HCT116 (cell line): ENCODE data around the gene CKM. TPM values are rescaled to one million over a fixed set of nuclear protein-coding genes. Genes with fewer than 3 reads are reported as not detected.

Experiments used
- ATAC-seq: fragments of 200-7000 bp; cut with Tn5 transposase; 2 replicates; pipeline ENCODE4 v1.9.1; 2020; ENCODE audit warnings: mild to moderate bottlenecking, moderate library complexity
- BruUV-seq: library from RNA; stranded (reverse); fragments of 400-500 nt; replicated peaks from 2 replicates; lab custom pipeline; 2021; lab: Mats Ljungman, UMichigan
- CTCF ChIA-PET: fragments of 300-600 bp; sonication (Branson Sonifier 250); formaldehyde crosslinking; loops from one replicate; lab custom pipeline; 2021; ENCODE audit warnings: antibody characterized with exemption; lab: Charles Lee
- POLR2A ChIA-PET: fragments of 300-600, 350-600 bp; sonication (Branson Sonifier 250); formaldehyde crosslinking; loops from one replicate; lab custom pipeline; 2021; ENCODE audit warnings: antibody characterized with exemption; lab: Charles Lee
- RAD21 ChIA-PET, 2 experiments: fragments of 300-600 bp; sonication (Branson Sonifier 250); formaldehyde crosslinking; loops; one replicate each; lab custom pipeline; 2023; ENCODE audit warnings: low total read pairs in 2 of 2; ENCODE audit not compliant: uncharacterized antibody in 2 of 2, unreplicated experiment in 2 of 2, low non-redundant PET in 1 of 2; lab: Charles Lee
- DNase-seq: peaks from one replicate; pipeline ENCODE4 v3.0.0-alpha.2; 2010; ENCODE audit warnings: low read depth, low spot score
- H2AFZ ChIP-seq: fragments of 200-600 bp; shearing (Covaris generic), sonication (generic); 2 replicates; pipeline ENCODE4 v1.6.1; 2017; ENCODE audit warnings: low read depth, mixed run types, mixed read lengths, antibody characterized with exemption, low read length; ENCODE audit not compliant: poor library complexity, severe bottlenecking
- H3K27ac ChIP-seq: 2 replicates; pipeline ENCODE4 v1.5.1; 2012; ENCODE audit warnings: low read depth, low read length
- H3K27me3 ChIP-seq: fragments of 200-600 bp; sonication (generic); 2 replicates; pipeline ENCODE4 v1.6.1; 2016; ENCODE audit warnings: mixed run types, low read length, mixed read lengths; ENCODE audit not compliant: insufficient read depth
- H3K36me3 ChIP-seq, 2 experiments: fragments of 200-500 bp in 1 of 2; fragments of 200-600 bp in 1 of 2; sonication (Bioruptor generic) in 1 of 2; sonication (generic) in 1 of 2; 2 replicates each; pipeline versions ENCODE4 v1.5.1 to v1.6.1; 2014 to 2016; ENCODE audit warnings: low read length in 2 of 2, inconsistent platforms in 1 of 2, mixed read lengths in 1 of 2, mixed run types in 1 of 2; ENCODE audit not compliant: insufficient read depth in 2 of 2, control insufficient read depth in 1 of 2
- H3K4me1 ChIP-seq, 2 experiments: fragments of 200-600 bp in 1 of 2; sonication (generic) in 1 of 2; 2 replicates each; pipeline versions ENCODE4 v1.5.1 to v1.6.1; 2012 to 2017; ENCODE audit warnings: low read length in 2 of 2, inconsistent platforms in 1 of 2, mild to moderate bottlenecking in 1 of 2, mixed read lengths in 1 of 2, mixed run types in 1 of 2, moderate library complexity in 1 of 2; ENCODE audit not compliant: insufficient read depth in 2 of 2, control insufficient read depth in 1 of 2
- H3K4me2 ChIP-seq: fragments of 200-600 bp; sonication (generic); 2 replicates; pipeline ENCODE4 v1.6.1; 2017; ENCODE audit warnings: mixed run types, low read length, mixed read lengths
- H3K4me3 ChIP-seq, 2 experiments: fragments of 200-600 bp in 1 of 2; sonication (generic) in 1 of 2; replicated peaks in 1 of 2; 2 replicates each; pipeline ENCODE4 v1.5.1; 2011 to 2016; ENCODE audit warnings: low read length in 2 of 2, control low read depth in 1 of 2, low read depth in 1 of 2, mild to moderate bottlenecking in 1 of 2, mixed read lengths in 1 of 2, mixed run types in 1 of 2
- H3K79me2 ChIP-seq: fragments of 200-600 bp; sonication (generic); 2 replicates; pipeline ENCODE4 v1.6.1; 2017; ENCODE audit warnings: mild to moderate bottlenecking, mixed run types, low read length, moderate library complexity, mixed read lengths; ENCODE audit not compliant: insufficient read depth
- H3K9ac ChIP-seq: fragments of 200-600 bp; sonication (generic); 2 replicates; pipeline ENCODE4 v1.6.1; 2016; ENCODE audit warnings: low read length, mixed read lengths
- H3K9me2 ChIP-seq: fragments of 200-600 bp; sonication (generic), shearing (Covaris generic); 2 replicates; pipeline ENCODE4 v1.6.1; 2017; ENCODE audit warnings: mixed run types, mild to moderate bottlenecking, moderate library complexity; ENCODE audit not compliant: insufficient read depth
- H3K9me3 ChIP-seq, 2 experiments: fragments of 200-500 bp in 1 of 2; fragments of 200-600 bp in 1 of 2; sonication (Bioruptor generic) in 1 of 2; sonication (generic) in 1 of 2; 2 replicates each; pipeline ENCODE4 v1.6.1; 2014 to 2017; ENCODE audit warnings: low read length in 2 of 2, mixed read lengths in 2 of 2, inconsistent platforms in 1 of 2, low read depth in 1 of 2, mild to moderate bottlenecking in 1 of 2, mixed run types in 1 of 2, moderate library complexity in 1 of 2; ENCODE audit not compliant: control insufficient read depth in 1 of 2, insufficient read depth in 1 of 2
- H4K20me1 ChIP-seq: fragments of 200-600 bp; sonication (generic), shearing (Covaris generic); 2 replicates; pipeline ENCODE4 v1.6.1; 2017; ENCODE audit warnings: mixed run types, mild to moderate bottlenecking, moderate library complexity; ENCODE audit not compliant: insufficient read depth
- CBX3 ChIP-seq: IDR thresholded peaks from 2 replicates; pipeline ENCODE4 v1.6.1; 2012; ENCODE audit warnings: low read depth
- EZH2 ChIP-seq: fragments of 200-600 bp; sonication (generic); IDR thresholded peaks from 2 replicates; pipeline ENCODE4 v1.6.1; 2017; ENCODE audit warnings: antibody characterized with exemption, mixed run types
- EZH2phosphoT487 ChIP-seq: fragments of 200-600 bp; IDR thresholded peaks from 2 replicates; pipeline ENCODE4 v1.6.1; 2018; ENCODE audit warnings: antibody characterized with exemption, borderline replicate concordance
- FOSL1 ChIP-seq: IDR thresholded peaks from 2 replicates; pipeline ENCODE4 v1.6.1; 2012; ENCODE audit warnings: low read depth
- POLR2A ChIP-seq: IDR thresholded peaks from 2 replicates; pipeline ENCODE4 v1.7.0; 2011; ENCODE audit warnings: borderline replicate concordance; ENCODE audit not compliant: insufficient read depth, insufficient read length; ENCODE audit errors: extremely low read depth
- RAD21 ChIP-seq: IDR thresholded peaks from 2 replicates; pipeline ENCODE4 v1.6.1; 2012; ENCODE audit warnings: low read depth, mild to moderate bottlenecking
- REST ChIP-seq: IDR thresholded peaks from 2 replicates; pipeline ENCODE4 v1.6.1; 2012; ENCODE audit warnings: low read depth
- SIN3A ChIP-seq: IDR thresholded peaks from 2 replicates; pipeline ENCODE4 v1.6.1; 2012; ENCODE audit warnings: low read depth
- SP1 ChIP-seq: IDR thresholded peaks from 2 replicates; pipeline ENCODE4 v1.6.1; 2012; ENCODE audit warnings: low read depth
- TCF7L2 ChIP-seq: IDR thresholded peaks from 2 replicates; pipeline ENCODE4 v1.7.0; 2011; ENCODE audit warnings: borderline replicate concordance, inconsistent platforms; ENCODE audit not compliant: insufficient read depth, insufficient read length; ENCODE audit errors: extremely low read depth
- ZBTB33 ChIP-seq: IDR thresholded peaks from 2 replicates; pipeline ENCODE4 v1.6.1; 2011; ENCODE audit warnings: mild to moderate bottlenecking, low read length, moderate library complexity; ENCODE audit not compliant: insufficient replicate concordance; ENCODE audit errors: extremely low read depth
- ZFX ChIP-seq: fragments of 450-650 bp; IDR thresholded peaks from 2 replicates; pipeline ENCODE4 v1.6.1; 2017
- intact Hi-C: fragments of 100-400 bp; cut with micrococcal nuclease; formaldehyde crosslinking; loops from 2 replicates; pipeline ENCODE4 v1.10.0; 2022
- total RNA-seq: library from RNA; stranded (reverse); gene quantifications from one replicate; pipeline ENCODE4 v1.2.1, GENCODE V29; 2021; ENCODE audit not compliant: unreplicated experiment
- TF ChIP-seq, protein P1 (sequence below), 3 experiments: fragments of 200-600 bp in 1 of 3; sonication (generic) in 1 of 3; IDR thresholded peaks in 2 of 3; conservative IDR thresholded peaks in 1 of 3; 2 replicates each; pipeline ENCODE4 v1.5.1; 2012 to 2017; ENCODE audit warnings: low read depth in 2 of 3, low read length in 2 of 3, antibody characterized with exemption in 1 of 3, borderline replicate concordance in 1 of 3, control low read depth in 1 of 3, mild to moderate bottlenecking in 1 of 3, mixed read lengths in 1 of 3, mixed run types in 1 of 3, moderate library complexity in 1 of 3; ENCODE audit not compliant: insufficient read depth in 1 of 3

CKM gene
- total RNA-seq, 1 experiment from 2014 or later, result not detected

DNA sequence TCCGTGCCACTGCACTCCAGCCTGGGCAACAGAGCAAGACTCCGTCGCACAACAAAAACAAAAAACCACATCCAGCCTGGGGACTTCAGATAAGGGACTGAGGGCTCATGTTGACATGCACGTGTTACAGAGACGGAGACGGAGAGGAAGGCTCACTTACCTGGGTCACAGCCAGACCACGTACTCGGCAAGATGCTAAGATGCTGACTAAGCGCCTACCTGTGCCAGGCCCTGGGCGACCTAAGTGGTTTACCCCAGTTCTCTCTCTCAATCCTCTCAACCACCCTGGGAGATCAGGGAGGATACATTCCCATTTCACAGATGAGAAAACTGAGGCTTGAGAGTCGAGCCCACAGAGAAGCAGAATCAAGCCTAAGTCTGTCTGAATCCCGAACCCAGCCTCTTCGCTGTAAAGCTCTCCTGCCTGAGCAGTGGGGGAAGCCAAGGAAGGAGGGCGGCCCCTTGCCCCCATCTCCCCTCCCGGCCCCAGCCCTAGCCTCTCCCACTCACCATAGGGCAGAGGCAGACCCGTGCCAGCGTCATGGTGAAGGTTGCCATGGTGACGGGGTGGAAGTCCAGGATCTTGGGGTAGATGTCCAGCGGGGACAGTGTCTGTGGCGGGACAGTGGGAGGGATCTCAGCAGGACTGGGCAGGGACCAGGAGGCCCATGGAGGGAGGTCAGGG, 34.2 kb upstream of the CKM start:
- no peak for TF ChIP-seq FOSL1
- no peak for TF ChIP-seq SIN3A
- no peak for TF ChIP-seq POLR2A
- no peak for TF ChIP-seq ZBTB33
- TF ChIP-seq REST, result no peak
- no peak for TF ChIP-seq ZFX
- no peak for TF ChIP-seq TCF7L2
- TF ChIP-seq EZH2phosphoT487, result no peak
- TF ChIP-seq, protein P1, sequence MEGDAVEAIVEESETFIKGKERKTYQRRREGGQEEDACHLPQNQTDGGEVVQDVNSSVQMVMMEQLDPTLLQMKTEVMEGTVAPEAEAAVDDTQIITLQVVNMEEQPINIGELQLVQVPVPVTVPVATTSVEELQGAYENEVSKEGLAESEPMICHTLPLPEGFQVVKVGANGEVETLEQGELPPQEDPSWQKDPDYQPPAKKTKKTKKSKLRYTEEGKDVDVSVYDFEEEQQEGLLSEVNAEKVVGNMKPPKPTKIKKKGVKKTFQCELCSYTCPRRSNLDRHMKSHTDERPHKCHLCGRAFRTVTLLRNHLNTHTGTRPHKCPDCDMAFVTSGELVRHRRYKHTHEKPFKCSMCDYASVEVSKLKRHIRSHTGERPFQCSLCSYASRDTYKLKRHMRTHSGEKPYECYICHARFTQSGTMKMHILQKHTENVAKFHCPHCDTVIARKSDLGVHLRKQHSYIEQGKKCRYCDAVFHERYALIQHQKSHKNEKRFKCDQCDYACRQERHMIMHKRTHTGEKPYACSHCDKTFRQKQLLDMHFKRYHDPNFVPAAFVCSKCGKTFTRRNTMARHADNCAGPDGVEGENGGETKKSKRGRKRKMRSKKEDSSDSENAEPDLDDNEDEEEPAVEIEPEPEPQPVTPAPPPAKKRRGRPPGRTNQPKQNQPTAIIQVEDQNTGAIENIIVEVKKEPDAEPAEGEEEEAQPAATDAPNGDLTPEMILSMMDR (IDR thresholded peaks at IDR 0.05 in 2 of 3, conservative IDR thresholded peaks at IDR 0.05 in 1 of 3; ENCODE audit: borderline replicate concordance in 1 of 3, insufficient read depth in 1 of 3, low read depth in 2 of 3, low read length in 2 of 3), result no peak
- TF ChIP-seq EZH2, result no peak
- no peak for TF ChIP-seq SP1
- TF ChIP-seq CBX3, result no peak
- TF ChIP-seq RAD21, result no peak
- CTCF ChIA-PET, result no interaction called here
- no TSS peak for BruUV-seq
- H3K79me2 ChIP-seq, result no peaks in the 10 kb centered on the region
- no peak overlapping the region for H3K4me3 ChIP-seq
- no peaks in the 10 kb centered on the region for H3K4me1 ChIP-seq
- no peaks in the 10 kb centered on the region for H3K9me2 ChIP-seq
- ATAC-seq (no peak), DNase-seq (no peak)
- intact Hi-C loops, result no loop called here
- H3K27ac ChIP-seq, result no peak overlapping the region
- H2AFZ ChIP-seq, result no peak overlapping the region
- RAD21 ChIA-PET, result no interaction called here
- no peaks in the 10 kb centered on the region for H4K20me1 ChIP-seq
- H3K36me3 ChIP-seq, result peaks cover 29 to 41% of the 10 kb centered on the region in 2 experiments; a peak in 3 of 4 replicates
- POLR2A ChIA-PET, result no interaction called here
- no peak overlapping the region for H3K9ac ChIP-seq
- H3K27me3 ChIP-seq, result no peaks in the 10 kb centered on the region
- no peaks in the 10 kb centered on the region for H3K9me3 ChIP-seq
- no peak overlapping the region for H3K4me2 ChIP-seq
